Astrocyte (in vitro differentiated cells and primary cell): ENCODE data around the gene ATP6V0D1. TPM values are rescaled to one million over a fixed set of nuclear protein-coding genes. Genes with fewer than 3 reads are reported as not detected.
"Not testable (repeated sequence)": the region's sequence is repeated elsewhere in the genome, so short reads cannot be mapped to it uniquely, and the experiment has no call there.

Experiments used
- DNase-seq: peaks from one replicate; pipeline ENCODE4 v3.0.0-alpha.2; 2010; ENCODE audit warnings: low read depth
- FAIRE-seq: peaks from 2 replicates; lab custom pipeline; 2011; peaks lifted over from hg19 to GRCh38; lab: Jason Lieb, UNC
- H2AFZ ChIP-seq: 2 replicates; pipeline ENCODE4 v1.6.0; 2012; ENCODE audit warnings: low read depth, low read length, inconsistent platforms
- H3K27ac ChIP-seq: 2 replicates; pipeline ENCODE4 v1.5.1; 2011; ENCODE audit warnings: low read depth, low read length, inconsistent platforms
- H3K27me3 ChIP-seq: 2 replicates; pipeline ENCODE4 v1.6.0; 2011; ENCODE audit warnings: low read length, inconsistent platforms; ENCODE audit not compliant: insufficient read depth
- H3K36me3 ChIP-seq: 2 replicates; pipeline ENCODE4 v1.5.1; 2011; ENCODE audit warnings: low read length, inconsistent platforms; ENCODE audit not compliant: insufficient read depth
- H3K4me1 ChIP-seq: 2 replicates; pipeline ENCODE4 v1.5.1; 2011; ENCODE audit warnings: low read length, inconsistent platforms; ENCODE audit not compliant: insufficient read depth
- H3K4me2 ChIP-seq: 2 replicates; pipeline ENCODE4 v1.6.0; 2012; ENCODE audit warnings: low read length, inconsistent platforms
- H3K4me3 ChIP-seq: 2 replicates; pipeline ENCODE4 v1.5.1; 2011; ENCODE audit warnings: low read depth, mild to moderate bottlenecking, low read length, inconsistent platforms; ENCODE audit not compliant: insufficient read depth
- H3K79me2 ChIP-seq: 2 replicates; pipeline ENCODE4 v1.6.0; 2012; ENCODE audit warnings: mild to moderate bottlenecking, low read length, inconsistent platforms; ENCODE audit not compliant: insufficient read depth
- H3K9ac ChIP-seq: 2 replicates; pipeline ENCODE4 v1.6.0; 2012; ENCODE audit warnings: mild to moderate bottlenecking, low read length, inconsistent platforms
- H3K9me3 ChIP-seq: 2 replicates; pipeline ENCODE4 v1.5.1; 2012; ENCODE audit warnings: low read depth, mild to moderate bottlenecking, low read length, inconsistent platforms; ENCODE audit not compliant: insufficient read depth
- H4K20me1 ChIP-seq: 2 replicates; pipeline ENCODE4 v1.6.0; 2012; ENCODE audit warnings: low read length, inconsistent platforms; ENCODE audit not compliant: insufficient read depth
- H3K27ac Mint-ChIP-seq: one replicate; pipeline ENCODE4 v1.8.0; 2021; ENCODE audit warnings: mild to moderate bottlenecking, mixed read lengths; ENCODE audit not compliant: unreplicated experiment
- H3K27me3 Mint-ChIP-seq: one replicate; pipeline ENCODE4 v1.8.0; 2021; ENCODE audit warnings: low read depth, mixed read lengths; ENCODE audit not compliant: unreplicated experiment
- H3K36me3 Mint-ChIP-seq: one replicate; pipeline ENCODE4 v1.8.0; 2021; ENCODE audit warnings: low read depth, mixed read lengths; ENCODE audit not compliant: unreplicated experiment
- H3K4me1 Mint-ChIP-seq: one replicate; pipeline ENCODE4 v1.8.0; 2021; ENCODE audit warnings: low read depth, mixed read lengths; ENCODE audit not compliant: unreplicated experiment
- H3K4me3 Mint-ChIP-seq: one replicate; pipeline ENCODE4 v1.8.0; 2021; ENCODE audit warnings: mild to moderate bottlenecking, moderate library complexity, mixed read lengths; ENCODE audit not compliant: unreplicated experiment
- H3K9me3 Mint-ChIP-seq: one replicate; pipeline ENCODE4 v1.8.0; 2021; ENCODE audit warnings: mild to moderate bottlenecking, mixed read lengths; ENCODE audit not compliant: unreplicated experiment
- CTCF ChIP-seq: IDR thresholded peaks from 2 replicates; pipeline ENCODE4 v1.5.1; 2011; ENCODE audit warnings: low read depth, mild to moderate bottlenecking, inconsistent platforms, low read length, moderate library complexity; ENCODE audit not compliant: insufficient read depth
- EZH2 ChIP-seq: IDR thresholded peaks from 2 replicates; pipeline ENCODE4 v1.6.1; 2012; ENCODE audit warnings: mild to moderate bottlenecking, low read length, inconsistent platforms; ENCODE audit not compliant: insufficient read depth
- total RNA-seq: library from RNA; stranded (reverse); gene quantifications from 2 replicates; pipeline ENCODE4 v1.2.1, GENCODE V29; 2021

The ATP6V0D1 gene
- total RNA-seq, 1 donor from 2014 or later, result 114 TPM

- H3K36me3 Mint-ChIP-seq, result no peaks in the 10 kb centered on the region
- no peaks in the 10 kb centered on the region for H3K9me3 Mint-ChIP-seq
- no peak for TF ChIP-seq CTCF
- no peak for TF ChIP-seq EZH2
- H3K27ac Mint-ChIP-seq, result peak overlapping the region; percentile 29
- peak; percentile 72 for DNase-seq
- no peak for FAIRE-seq
- H3K27me3 Mint-ChIP-seq, result peaks cover 11% of the 10 kb centered on the region
- no peaks in the 10 kb centered on the region for H3K27me3 ChIP-seq
- no peaks in the 10 kb centered on the region for H3K9me3 ChIP-seq
- H3K4me1 ChIP-seq, result peaks cover 15% of the 10 kb centered on the region
- peaks cover 13% of the 10 kb centered on the region for H3K4me1 Mint-ChIP-seq
- no peak overlapping the region for H2AFZ ChIP-seq
- peak overlapping the region; percentile 44 for H3K9ac ChIP-seq
- no peaks in the 10 kb centered on the region for H4K20me1 ChIP-seq
- H3K27ac ChIP-seq, result peak overlapping the region; percentile 34
- H3K36me3 ChIP-seq, result no peaks in the 10 kb centered on the region
- no peak overlapping the region for H3K4me3 ChIP-seq
- no peak overlapping the region for H3K4me3 Mint-ChIP-seq
- no peaks in the 10 kb centered on the region for H3K79me2 ChIP-seq
- H3K4me2 ChIP-seq, result peak overlapping the region; percentile 76
These were observed 35.6 kb upstream of the ATP6V0D1 start for GRCh38 chr16:67516296-67517154.

GRCh38 chr16:67514382-67514828 is 33.4 kb upstream of the ATP6V0D1 start:
- H3K79me2 ChIP-seq, result no peaks in the 10 kb centered on the region
- no peak overlapping the region for H3K9ac ChIP-seq
- no peaks in the 10 kb centered on the region for H3K9me3 ChIP-seq
- peak; percentile 59 for DNase-seq
- H3K27me3 ChIP-seq, result no peaks in the 10 kb centered on the region
- H3K4me3 ChIP-seq, result no peak overlapping the region
- H3K4me1 Mint-ChIP-seq, result peaks cover 13% of the 10 kb centered on the region
- H4K20me1 ChIP-seq, result no peaks in the 10 kb centered on the region
- peaks cover 7% of the 10 kb centered on the region for H3K27me3 Mint-ChIP-seq
- H3K4me3 Mint-ChIP-seq, result no peak overlapping the region
- H3K36me3 ChIP-seq, result no peaks in the 10 kb centered on the region
- no peak for FAIRE-seq
- peaks cover 15% of the 10 kb centered on the region for H3K4me1 ChIP-seq
- no peaks in the 10 kb centered on the region for H3K36me3 Mint-ChIP-seq
- H3K9me3 Mint-ChIP-seq, result no peaks in the 10 kb centered on the region
- H3K27ac Mint-ChIP-seq, result no peak overlapping the region
- no peak overlapping the region for H2AFZ ChIP-seq
- no peak overlapping the region for H3K27ac ChIP-seq
- TF ChIP-seq EZH2 (no peak), CTCF (peak; percentile 73)
- no peak overlapping the region for H3K4me2 ChIP-seq

GRCh38 chr16:67513892-67514291 is 32.9 kb upstream of the ATP6V0D1 start:
- not testable (repeated sequence) for H2AFZ ChIP-seq, FAIRE-seq, H3K4me2 ChIP-seq, H4K20me1 ChIP-seq, H3K27ac ChIP-seq, H3K9me3 ChIP-seq, DNase-seq, H3K36me3 Mint-ChIP-seq, H3K9ac ChIP-seq, H3K27me3 Mint-ChIP-seq, H3K79me2 ChIP-seq, H3K9me3 Mint-ChIP-seq, H3K27me3 ChIP-seq, H3K36me3 ChIP-seq, H3K4me3 ChIP-seq, H3K27ac Mint-ChIP-seq, H3K4me3 Mint-ChIP-seq
- peaks cover 13% of the 10 kb centered on the region for H3K4me1 Mint-ChIP-seq
- H3K4me1 ChIP-seq, result peaks cover 15% of the 10 kb centered on the region
